ENCODE measurements around the gene CBL.
"Not testable (repeated sequence)": the region's sequence is repeated elsewhere in the genome, so short reads cannot be mapped to it uniquely, and the experiment has no call there.

Gene CBL

GRCh38 chr11:119205574-119206510, at the start of gene CBL:
TSS of gene CBL (plus strand) at chr11:119206339. CDS start at chr11:119206418, 79 bp downstream.
- in situ Hi-C loops (cut with MboI; ENCODE audit: low sequenced_read_pairs): no loop called here

GRCh38 chr11:119156496-119156895, 49.6 kb upstream of the CBL start:
- in situ Hi-C loops (cut with MboI; ENCODE audit: low sequenced_read_pairs): no loop called here

- in situ Hi-C loops (cut with MboI; ENCODE audit: low sequenced_read_pairs): no loop called here
Measured at GRCh38 chr11:119157063-119157462, 49.1 kb upstream of the CBL start.

- in situ Hi-C loops (cut with MboI; ENCODE audit: low sequenced_read_pairs): no loop called here
Measured at GRCh38 chr11:119158467-119158866, 47.7 kb upstream of the CBL start.

GRCh38 chr11:119160151-119160550, 46.0 kb upstream of the CBL start:
- in situ Hi-C loops (cut with MboI; ENCODE audit: low sequenced_read_pairs): no loop called here

GRCh38 chr11:119161871-119162270, 44.3 kb upstream of the CBL start:
- in situ Hi-C loops (cut with MboI; ENCODE audit: low sequenced_read_pairs): no loop called here

GRCh38 chr11:119166368-119167076, 39.6 kb upstream of the CBL start:
- in situ Hi-C loops (cut with MboI; ENCODE audit: low sequenced_read_pairs): no loop called here

- in situ Hi-C loops (cut with MboI; ENCODE audit: low sequenced_read_pairs): not testable (repeated sequence)
Measured at GRCh38 chr11:119167077-119167458, 39.1 kb upstream of the CBL start.

- in situ Hi-C loops (cut with MboI; ENCODE audit: low sequenced_read_pairs): no loop called here
Measured at GRCh38 chr11:119167933-119168332, 38.2 kb upstream of the CBL start.

GRCh38 chr11:119168471-119169281, 37.5 kb upstream of the CBL start, which contains the start of gene NLRX1:
TSS of gene NLRX1 (plus strand) at chr11:119168725. CDS start at chr11:119171404, 2,679 bp downstream.
- in situ Hi-C loops (cut with MboI; ENCODE audit: low sequenced_read_pairs): no loop called here

- in situ Hi-C loops (cut with MboI; ENCODE audit: low sequenced_read_pairs): no loop called here
Measured at GRCh38 chr11:119169282-119169719, 36.8 kb upstream of the CBL start.

- in situ Hi-C loops (cut with MboI; ENCODE audit: low sequenced_read_pairs): no loop called here
Measured at GRCh38 chr11:119172513-119172912, 33.6 kb upstream of the CBL start.

GRCh38 chr11:119173453-119173852, 32.7 kb upstream of the CBL start:
- in situ Hi-C loops (cut with MboI; ENCODE audit: low sequenced_read_pairs): no loop called here

- in situ Hi-C loops (cut with MboI; ENCODE audit: low sequenced_read_pairs): no loop called here
Measured at GRCh38 chr11:119175493-119176077, 30.6 kb upstream of the CBL start.

GRCh38 chr11:119178166-119178680, 27.9 kb upstream of the CBL start:
- in situ Hi-C loops (cut with MboI; ENCODE audit: low sequenced_read_pairs): no loop called here

GRCh38 chr11:119179342-119179741, 26.8 kb upstream of the CBL start:
- in situ Hi-C loops (cut with MboI; ENCODE audit: low sequenced_read_pairs): no loop called here

GRCh38 chr11:119179983-119180382, 26.2 kb upstream of the CBL start:
- in situ Hi-C loops (cut with MboI; ENCODE audit: low sequenced_read_pairs): no loop called here

- in situ Hi-C loops (cut with MboI; ENCODE audit: low sequenced_read_pairs): no loop called here
Measured at GRCh38 chr11:119180729-119181676, 25.1 kb upstream of the CBL start.

- in situ Hi-C loops (cut with MboI; ENCODE audit: low sequenced_read_pairs): no loop called here
Measured at GRCh38 chr11:119181677-119182412, 24.3 kb upstream of the CBL start.

All from HL-60/S4 treated with phorbol 12-myristate 13-acetate at 8.2 ng/mL for 4 days and 3 days (cell line).